GM23338 (cell line): ENCODE results near the gene DGKG. TPM values are rescaled to one million over a fixed set of nuclear protein-coding genes. Genes with fewer than 3 reads are reported as not detected.
A peak's percentile ranks its signal among the peaks of the same experiment; 100 is the strongest.

Source experiments
- ATAC-seq: fragments of 200-7000 bp; cut with Tn5 transposase; 3 replicates; pipeline ENCODE4 v1.9.1; 2020
- DNase-seq: peaks from one replicate; pipeline ENCODE4 v3.0.0-alpha.2; 2015; ENCODE audit warnings: low spot score
- H2AFZ ChIP-seq: fragments of 200-600 bp; sonication (generic); 2 replicates; pipeline ENCODE4 v1.8.0; 2016; ENCODE audit warnings: antibody characterized with exemption, mild to moderate bottlenecking, moderate library complexity
- H3F3A ChIP-seq: fragments of 200-600 bp; sonication (generic); replicated peaks from 2 replicates; pipeline ENCODE4 v1.8.0; 2017; ENCODE audit warnings: antibody characterized with exemption, mixed run types, low read depth
- H3K27ac ChIP-seq: fragments of 200-600 bp; sonication (generic); 2 replicates; pipeline ENCODE4 v1.6.1; 2016; ENCODE audit warnings: low read depth
- H3K27me3 ChIP-seq: fragments of 200-600 bp; sonication (generic); 2 replicates; pipeline ENCODE4 v1.8.0; 2016; ENCODE audit warnings: mild to moderate bottlenecking, mixed run types, moderate library complexity; ENCODE audit not compliant: insufficient read depth
- H3K36me3 ChIP-seq: fragments of 200-600 bp; sonication (generic); 2 replicates; pipeline ENCODE4 v1.8.0; 2016; ENCODE audit warnings: mild to moderate bottlenecking; ENCODE audit not compliant: insufficient read depth
- H3K4me1 ChIP-seq: fragments of 200-600 bp; sonication (generic); 2 replicates; pipeline ENCODE4 v1.8.0; 2016; ENCODE audit warnings: mild to moderate bottlenecking, moderate library complexity; ENCODE audit not compliant: insufficient read depth
- H3K4me2 ChIP-seq: fragments of 200-600 bp; sonication (generic); 2 replicates; pipeline ENCODE4 v1.7.1; 2017; ENCODE audit warnings: mixed run types
- H3K4me3 ChIP-seq: fragments of 200-600 bp; sonication (generic); 2 replicates; pipeline ENCODE4 v1.6.1; 2016; ENCODE audit warnings: mixed run types
- H3K79me2 ChIP-seq: fragments of 200-600 bp; sonication (generic); replicated peaks from 2 replicates; pipeline ENCODE4 v1.8.0; 2017; ENCODE audit warnings: mild to moderate bottlenecking; ENCODE audit not compliant: insufficient read depth
- H3K9me2 ChIP-seq: fragments of 200-600 bp; sonication (generic); 2 replicates; pipeline ENCODE4 v1.8.0; 2017; ENCODE audit not compliant: insufficient read depth
- H4K20me1 ChIP-seq: fragments of 200-600 bp; sonication (generic); replicated peaks from 2 replicates; pipeline ENCODE4 v1.8.0; 2017; ENCODE audit warnings: mild to moderate bottlenecking; ENCODE audit not compliant: insufficient read depth
- H3K27ac Mint-ChIP-seq: 2 replicates; pipeline ENCODE4 v1.8.0; 2020; ENCODE audit warnings: inconsistent platforms, mild to moderate bottlenecking, moderate library complexity, mixed read lengths
- H3K27me3 Mint-ChIP-seq: 3 replicates; pipeline ENCODE4 v1.8.0; 2022; ENCODE audit warnings: low read depth, mild to moderate bottlenecking, moderate library complexity, mixed read lengths, inconsistent platforms; ENCODE audit not compliant: insufficient read depth, poor library complexity
- H3K36me3 Mint-ChIP-seq: 3 replicates; pipeline ENCODE4 v1.8.0; 2021; ENCODE audit warnings: low read depth, mild to moderate bottlenecking, inconsistent platforms, moderate library complexity, mixed read lengths
- H3K4me1 Mint-ChIP-seq: 3 replicates; pipeline ENCODE4 v1.8.0; 2020; ENCODE audit warnings: mild to moderate bottlenecking, inconsistent platforms, mixed read lengths
- H3K4me3 Mint-ChIP-seq: 3 replicates; pipeline ENCODE4 v1.8.0; 2021; ENCODE audit warnings: moderate library complexity, mild to moderate bottlenecking, inconsistent platforms, mixed read lengths
- H3K9me3 Mint-ChIP-seq: 3 replicates; pipeline ENCODE4 v1.8.0; 2020; ENCODE audit warnings: moderate library complexity, mild to moderate bottlenecking, inconsistent platforms, mixed read lengths
- CTCF ChIP-seq, 2 experiments: fragments of 200-600 bp in 1 of 2; sonication (generic) in 1 of 2; conservative IDR thresholded peaks; 2 replicates each; pipeline versions ENCODE4 v1.5.1 to v1.6.1; 2016 to 2017; ENCODE audit warnings: antibody characterized with exemption in 2 of 2, low read depth in 2 of 2, mild to moderate bottlenecking in 2 of 2, moderate library complexity in 1 of 2
- EZH2 ChIP-seq: fragments of 200-600 bp; sonication (generic); IDR thresholded peaks from one replicate; pipeline ENCODE4 v1.8.0; 2017; ENCODE audit warnings: antibody characterized with exemption, mild to moderate bottlenecking, low read depth; ENCODE audit not compliant: unreplicated experiment
- REST ChIP-seq: IDR thresholded peaks from one replicate; pipeline ENCODE4 v1.6.1; 2018; ENCODE audit warnings: antibody characterized with exemption; ENCODE audit not compliant: unreplicated experiment
- STAT1 ChIP-seq: IDR thresholded peaks from one replicate; pipeline ENCODE4 v1.6.1; 2016; ENCODE audit warnings: antibody characterized with exemption; ENCODE audit not compliant: unreplicated experiment
- ZNF114 ChIP-seq: fragments of 250-450 bp; sonication (Bioruptor Pico); IDR thresholded peaks from 2 replicates; pipeline ENCODE4 v1.5.0; 2020; ENCODE audit warnings: mild to moderate bottlenecking, moderate library complexity
- ZNF462 ChIP-seq: fragments of 250-450 bp; sonication (Bioruptor Pico); IDR thresholded peaks from 2 replicates; pipeline ENCODE4 v1.5.0; 2020; ENCODE audit warnings: mild to moderate bottlenecking, moderate library complexity
- polyA plus RNA-seq: library from polyadenylated mRNA; unstranded; fragments of >200 nt; fragmentation: Nextera tagmentation; extraction: Ambion mirVana; gene quantifications from 2 replicates; pipeline ENCODE4 v1.2.1, GENCODE V29; 2016
- total RNA-seq: library from RNA; depleted of rRNA; stranded (reverse); fragments of >200 nt; shearing (Covaris generic); gene quantifications from 2 replicates; pipeline ENCODE4 v1.2.3, GENCODE V29; 2014

Gene DGKG
- total and polyA plus RNA-seq, 2 experiments from 2014 or later, result 0.14 to 0.31 TPM

- ATAC-seq, result no peak; the same call in 2 of the 3 replicates
- H4K20me1 ChIP-seq, result no peaks in the 10 kb centered on the region
- Mint-ChIP-seq H3K27ac (no peak overlapping the region), H3K4me3 (no peak overlapping the region), H3K4me1 (peaks cover 3% of the 10 kb centered on the region; the same call in 2 of the 3 replicates), H3K27me3 (peaks cover 4% of the 10 kb centered on the region), H3K9me3 (no peaks in the 10 kb centered on the region), H3K36me3 (no peaks in the 10 kb centered on the region)
- TF ChIP-seq EZH2 (no peak), STAT1 (no peak), REST (no peak), ZNF114 (CRISPR knock-in tag) (no peak)
- H3K4me3 ChIP-seq, result no peak overlapping the region
- no peak overlapping the region for H3K4me2 ChIP-seq
- no peak overlapping the region for H3K27ac ChIP-seq
- no peaks in the 10 kb centered on the region for H3K79me2 ChIP-seq
- peaks cover under 1% of the 10 kb centered on the region; the same call in 1 of the 2 replicates for H3K4me1 ChIP-seq
- H3F3A ChIP-seq, result no peaks in the 10 kb centered on the region
- DNase-seq, result no peak
- H3K27me3 ChIP-seq, result no peaks in the 10 kb centered on the region
- H2AFZ ChIP-seq, result peak overlapping the region; percentile 47; the same call in 1 of the 2 replicates
- H3K36me3 ChIP-seq, result no peaks in the 10 kb centered on the region
- no peaks in the 10 kb centered on the region for H3K9me2 ChIP-seq
Measured at GRCh38 chr3:186137051-186137685, 224.9 kb downstream of the DGKG start.

- Histone ChIP-seq H3K27me3 (no peaks in the 10 kb centered on the region), H3K9me2 (no peaks in the 10 kb centered on the region), H3K4me2 (no peak overlapping the region), H3K4me1 (peaks cover 8% of the 10 kb centered on the region), H3K4me3 (no peak overlapping the region), H3K27ac (no peak overlapping the region), H2AFZ (no peak overlapping the region), H3K36me3 (no peaks in the 10 kb centered on the region), H3F3A (no peaks in the 10 kb centered on the region), H4K20me1 (no peaks in the 10 kb centered on the region), H3K79me2 (no peaks in the 10 kb centered on the region)
- DNase-seq, result no peak
- H3K9me3 Mint-ChIP-seq, result no peaks in the 10 kb centered on the region
- ATAC-seq, result no peak
- H3K27me3 Mint-ChIP-seq, result peaks cover 1% of the 10 kb centered on the region
- H3K4me3 Mint-ChIP-seq, result no peak overlapping the region
- no peak overlapping the region for H3K27ac Mint-ChIP-seq
- peaks cover 14% of the 10 kb centered on the region for H3K4me1 Mint-ChIP-seq
- no peaks in the 10 kb centered on the region for H3K36me3 Mint-ChIP-seq
- TF ChIP-seq ZNF462 (CRISPR knock-in tag), result no peak
- no peak for TF ChIP-seq CTCF (conservative IDR thresholded peaks at IDR 0.05; ENCODE audit: low read depth in 2 of 2)
Measured at GRCh38 chr3:186133980-186134379, 228.1 kb downstream of the DGKG start.
